GM18861 (cell line): ENCODE measurements around the gene TMEM59L.

ENCODE experiments used
- ATAC-seq: cut with Tn5 transposase; IDR thresholded peaks from one replicate; pipeline ENCODE4 v1.9.1; 2021; ENCODE audit not compliant: unreplicated experiment

TMEM59L gene

DNA sequence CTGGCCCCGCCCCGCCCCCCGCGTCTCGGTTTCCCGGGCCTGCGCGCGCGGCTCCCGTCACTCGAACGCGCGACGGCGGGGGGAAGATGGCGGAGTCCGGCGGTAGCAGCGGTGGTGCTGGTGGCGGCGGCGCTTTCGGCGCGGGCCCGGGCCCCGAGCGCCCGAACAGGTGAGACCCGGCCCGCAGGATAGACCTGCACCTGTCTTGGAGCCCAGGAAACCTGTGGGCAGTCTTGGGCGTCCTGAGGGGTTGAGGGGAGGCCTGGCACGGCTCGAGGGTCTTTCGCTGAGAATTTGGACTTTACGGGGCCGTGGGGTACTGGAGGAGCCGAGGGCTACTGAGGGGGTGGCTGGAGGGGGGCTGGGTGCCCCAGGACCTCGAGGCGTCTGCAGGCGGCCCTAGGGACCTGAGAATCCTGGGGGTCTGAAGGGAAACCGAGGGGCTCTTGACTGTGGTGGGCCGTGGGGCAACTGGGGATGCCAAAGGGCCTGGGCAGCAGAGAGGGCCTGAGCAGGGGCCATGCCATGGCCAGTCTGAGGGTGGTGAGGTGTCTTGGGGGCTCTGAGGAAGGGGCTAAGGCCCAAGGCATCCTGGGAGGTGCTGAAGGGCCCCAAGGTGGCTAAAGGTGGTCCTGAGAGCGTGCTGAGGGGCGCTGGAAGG lies 24.4 kb downstream of the TMEM59L start, which contains the start of gene KLHL26:
TSS of gene KLHL26 (plus strand) at position 60 of the 661 bp plus-strand sequence. CDS start at position 87, 27 bp downstream.
- ATAC-seq = no peak

DNA sequence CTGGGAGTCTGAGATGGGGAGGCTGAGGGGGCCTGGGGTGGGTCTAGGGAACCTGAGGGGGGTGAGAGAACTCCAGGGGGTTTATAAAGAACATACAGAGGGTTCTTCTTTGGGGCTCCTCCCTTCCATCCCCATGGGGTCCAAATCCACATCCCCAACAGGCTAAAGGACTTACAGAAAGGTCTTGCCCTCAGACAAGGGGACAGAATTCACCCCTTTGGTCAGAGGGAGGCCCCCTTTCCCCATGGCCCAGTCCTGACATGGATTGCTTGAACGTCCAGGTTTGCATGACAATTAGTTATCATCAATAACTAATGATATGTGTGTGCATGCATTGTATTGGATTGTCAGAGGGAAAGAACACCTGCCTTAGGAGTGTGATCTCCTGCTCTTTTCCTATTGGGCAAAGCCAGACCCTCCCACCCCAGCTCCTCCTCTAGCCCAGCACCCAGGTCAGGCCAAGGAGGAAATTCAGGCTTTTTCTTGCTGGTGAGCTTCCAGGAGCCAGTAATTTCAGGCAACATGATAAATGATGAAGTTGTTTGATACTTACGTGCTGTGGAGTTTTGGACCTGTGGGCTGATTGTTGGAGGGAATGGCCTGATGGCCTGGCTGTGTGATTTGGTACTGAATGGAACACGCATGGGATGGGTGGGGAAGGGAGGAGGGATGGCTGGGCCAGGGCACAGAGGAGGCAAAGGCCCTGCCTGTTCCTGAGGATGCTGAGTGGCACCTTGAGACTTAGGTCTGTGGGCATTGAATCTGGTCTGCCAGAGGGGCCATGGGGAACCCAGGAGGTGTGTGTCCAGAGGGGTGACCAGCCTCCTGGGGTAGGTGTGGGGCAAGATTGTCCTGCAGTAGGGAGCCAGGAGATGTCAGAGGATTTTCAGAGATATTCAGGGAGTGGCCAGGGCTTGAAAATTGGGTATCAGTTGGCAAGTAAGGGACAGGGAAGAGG lies 25.3 kb downstream of the TMEM59L start:
- no peak for ATAC-seq

DNA sequence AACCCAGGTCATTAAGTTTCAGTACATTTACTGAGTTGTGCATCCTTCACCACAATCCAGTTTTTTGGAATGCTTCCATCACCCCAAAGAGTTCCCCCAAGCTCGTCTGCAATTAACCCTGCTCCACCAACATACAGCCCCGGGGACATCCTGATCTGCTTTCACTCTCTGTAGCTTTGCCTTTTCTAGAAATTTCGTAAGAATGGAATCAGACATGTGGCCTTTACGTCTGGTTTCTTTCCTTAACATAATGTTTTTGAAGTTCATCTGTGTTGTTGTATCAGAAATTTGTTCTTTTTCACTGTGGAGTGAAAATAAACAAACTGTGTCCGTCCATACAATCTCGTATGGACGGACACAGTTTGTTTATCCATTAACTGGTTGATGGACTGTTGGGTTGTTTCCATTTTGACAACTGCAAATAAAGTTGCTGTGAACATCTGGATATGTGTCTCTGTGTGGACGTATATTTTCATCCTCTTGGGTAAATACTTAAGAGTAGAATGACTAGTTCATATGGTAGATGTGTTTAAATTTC lies 27.1 kb downstream of the TMEM59L start:
- no peak for ATAC-seq

DNA sequence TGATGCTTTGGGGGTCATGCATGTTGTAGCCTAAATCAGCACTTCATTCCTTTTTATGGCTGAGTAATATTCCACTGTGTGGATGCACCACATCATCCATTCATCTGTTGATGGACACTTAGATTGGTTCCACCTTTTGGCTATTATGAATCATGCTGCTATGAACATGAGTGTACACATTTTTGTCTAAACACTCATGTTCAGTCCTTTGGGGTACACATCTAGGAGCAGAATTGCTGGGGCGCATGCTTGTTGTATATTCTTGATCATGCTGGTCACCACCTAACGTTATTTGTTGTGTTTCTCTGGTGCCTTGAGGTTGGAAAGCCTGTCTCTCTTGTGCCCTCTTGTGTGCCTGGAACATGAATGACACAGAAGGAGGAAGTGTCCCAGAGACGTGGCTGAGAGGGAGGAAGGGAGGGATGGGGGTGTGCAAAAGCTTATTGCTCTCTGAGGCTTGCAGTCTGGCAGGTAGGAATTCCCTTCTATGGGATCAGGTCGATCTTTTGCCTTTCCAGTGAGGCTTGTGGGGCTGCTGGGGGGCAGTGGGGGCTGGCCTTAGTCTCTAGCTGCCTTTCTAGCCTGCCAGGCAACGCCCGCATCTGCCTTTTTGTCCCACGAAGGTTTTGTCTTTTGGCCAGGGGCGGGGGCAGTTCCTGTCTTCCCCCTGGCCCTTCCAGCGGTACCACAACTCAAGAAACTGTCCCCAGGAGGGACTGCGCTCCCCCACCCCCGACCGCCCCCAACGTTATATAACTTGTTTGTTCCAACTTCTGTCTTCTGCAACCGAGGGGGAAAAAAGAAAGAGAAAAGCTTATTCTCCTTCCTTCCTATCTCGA lies 31.7 kb downstream of the TMEM59L start:
- no peak for ATAC-seq

DNA sequence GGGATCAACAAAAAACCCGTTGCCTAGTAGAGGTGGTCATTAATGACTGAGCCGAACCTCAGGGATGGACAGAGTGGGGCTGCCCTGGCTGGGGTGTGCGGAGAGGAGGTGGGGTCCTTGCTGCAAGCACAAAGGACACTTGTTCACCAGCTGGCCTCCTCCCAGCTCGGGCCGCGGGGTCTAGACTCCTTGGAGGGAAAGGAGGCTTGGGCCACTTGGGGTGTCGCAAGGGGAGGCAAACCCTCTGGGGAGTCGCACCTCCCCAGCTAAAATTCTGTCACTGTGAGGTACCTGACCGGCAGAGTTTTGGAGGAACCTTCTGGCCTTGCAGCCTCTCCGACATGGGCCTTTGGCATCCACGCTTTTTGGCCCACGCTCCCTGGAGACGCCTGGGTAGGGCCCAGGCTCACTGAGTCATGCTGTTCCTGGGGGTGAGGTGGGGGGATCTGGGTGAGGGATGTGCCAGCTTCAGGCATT lies 32.4 kb downstream of the TMEM59L start:
- no peak for ATAC-seq

DNA sequence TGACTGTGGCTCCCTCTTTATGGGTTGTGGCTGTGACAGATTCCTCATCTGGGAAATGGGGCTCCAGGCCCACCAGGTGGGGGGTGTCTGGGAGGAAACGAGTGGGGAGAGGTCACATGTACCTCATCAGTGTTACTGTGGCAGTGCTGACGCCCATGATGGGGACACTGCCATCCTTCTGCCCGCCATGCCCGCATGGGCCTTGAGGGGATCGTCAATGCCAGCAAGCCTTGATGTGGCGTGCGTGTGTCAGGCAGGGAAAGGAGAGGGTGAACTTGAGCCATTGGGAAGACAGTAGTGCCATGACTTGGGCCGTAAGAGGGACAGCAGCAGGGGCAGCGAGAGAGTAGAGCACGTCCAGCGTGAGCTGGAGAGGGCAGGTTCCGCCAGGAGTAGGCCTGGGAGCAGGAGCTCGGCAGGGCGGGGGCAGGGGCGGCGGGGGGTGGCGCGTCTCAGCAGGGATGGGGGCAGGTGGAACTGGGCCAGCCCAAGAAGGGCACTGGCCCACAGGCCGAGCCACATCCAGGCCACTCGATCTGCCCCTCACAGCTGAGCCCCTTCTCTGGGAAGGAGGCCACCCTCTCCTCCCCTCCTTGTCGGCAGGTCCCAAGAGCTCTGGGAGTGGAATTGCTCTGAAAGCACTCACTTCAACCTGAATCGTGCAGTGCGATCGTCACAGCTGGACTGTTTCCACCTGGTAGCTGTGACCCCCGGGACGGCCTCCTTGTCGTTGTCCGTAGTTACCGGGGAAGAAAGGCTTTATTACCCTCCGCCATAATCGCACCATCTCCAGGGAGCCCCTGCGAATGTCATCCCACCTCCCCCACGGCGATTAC lies 34.1 kb downstream of the TMEM59L start:
- no peak for ATAC-seq

DNA sequence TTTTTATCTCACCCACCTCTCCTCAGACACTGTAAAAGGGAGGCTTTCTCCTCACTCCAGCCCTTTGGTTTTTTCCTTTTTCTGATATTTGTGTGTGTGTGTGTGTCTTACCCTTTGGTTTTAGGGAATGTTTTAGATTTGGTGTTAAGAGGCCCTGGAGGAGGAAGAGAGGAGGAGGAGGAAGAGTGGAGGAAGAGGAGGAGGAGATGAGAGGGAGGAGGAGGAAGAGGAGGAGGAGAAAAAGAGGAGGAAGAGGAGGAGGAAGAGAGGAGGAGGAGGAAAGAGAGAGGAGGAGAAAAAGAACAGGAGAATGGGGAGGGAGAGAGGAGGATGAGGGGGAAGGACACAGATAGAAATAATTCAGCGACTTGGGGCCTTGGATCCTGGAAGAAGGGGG lies 34.7 kb downstream of the TMEM59L start:
- ATAC-seq = no peak

DNA sequence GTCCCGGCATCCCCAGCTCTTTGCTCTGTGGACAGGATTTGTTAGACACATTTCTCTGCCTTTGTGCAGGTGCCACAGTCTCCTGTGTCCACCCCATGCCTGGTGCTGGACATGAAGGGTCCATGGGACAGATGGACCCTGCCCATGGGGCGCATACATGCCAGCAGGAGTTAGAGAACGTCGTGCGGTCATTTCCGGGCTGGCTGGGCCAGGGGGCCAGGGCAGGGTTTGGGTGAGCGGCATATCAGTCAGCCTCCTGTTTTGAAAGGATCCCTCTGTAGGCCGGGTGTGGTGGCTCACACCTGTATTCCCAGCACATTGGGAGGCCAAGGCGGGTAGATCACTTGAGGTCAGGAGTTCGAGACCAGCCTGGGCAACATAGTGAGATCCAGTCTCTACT lies 35.1 kb downstream of the TMEM59L start:
- ATAC-seq = no peak

DNA sequence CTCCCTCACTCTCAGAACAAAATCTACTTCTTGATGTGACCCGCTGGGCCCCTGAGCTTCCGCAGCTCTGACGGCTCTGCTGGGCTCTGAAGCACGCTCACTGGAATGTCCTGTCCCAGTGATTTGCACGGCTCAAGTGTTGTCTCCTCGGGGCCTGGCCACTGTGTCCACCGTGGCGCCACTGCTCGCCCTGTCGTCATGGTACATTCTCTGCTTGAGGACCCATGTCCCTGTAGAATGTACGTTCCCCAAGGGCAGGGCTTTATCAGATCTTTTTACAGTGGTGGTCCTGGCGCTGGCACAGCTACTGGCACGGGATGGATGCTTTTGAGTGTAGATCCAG lies 36.3 kb downstream of the TMEM59L start:
- ATAC-seq = no peak

DNA sequence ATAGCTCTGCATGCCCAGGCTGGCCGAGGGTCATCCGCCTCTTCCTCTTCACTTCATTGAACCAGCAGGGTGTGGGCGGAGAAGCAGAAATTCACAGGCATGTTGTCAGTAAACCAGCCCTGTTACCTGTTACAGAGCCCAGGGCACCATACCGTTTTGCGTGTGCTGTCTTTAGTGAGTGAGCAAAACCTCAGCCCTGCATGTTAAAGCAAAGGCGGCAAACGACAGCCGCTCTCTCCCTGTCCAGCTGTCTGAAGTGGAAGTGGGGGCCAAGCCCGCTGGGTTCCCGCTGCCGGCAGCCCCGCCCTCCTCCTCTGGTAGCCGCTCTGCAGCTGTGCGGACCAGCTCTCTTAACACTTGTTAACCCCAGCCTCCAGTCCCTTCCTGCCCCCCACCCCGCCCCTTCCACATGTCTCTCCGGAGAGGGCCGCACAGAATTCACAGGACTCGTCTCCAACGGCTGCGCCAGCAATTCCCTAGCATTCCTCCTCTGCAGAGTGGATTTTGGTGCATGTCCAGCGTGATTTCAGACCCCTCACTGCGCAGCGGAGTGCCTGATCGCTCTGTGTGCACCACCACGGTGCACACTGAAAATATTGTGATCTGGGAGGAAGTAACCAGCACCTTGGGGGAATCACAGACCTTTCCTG lies 36.8 kb downstream of the TMEM59L start:
- ATAC-seq = no peak

DNA sequence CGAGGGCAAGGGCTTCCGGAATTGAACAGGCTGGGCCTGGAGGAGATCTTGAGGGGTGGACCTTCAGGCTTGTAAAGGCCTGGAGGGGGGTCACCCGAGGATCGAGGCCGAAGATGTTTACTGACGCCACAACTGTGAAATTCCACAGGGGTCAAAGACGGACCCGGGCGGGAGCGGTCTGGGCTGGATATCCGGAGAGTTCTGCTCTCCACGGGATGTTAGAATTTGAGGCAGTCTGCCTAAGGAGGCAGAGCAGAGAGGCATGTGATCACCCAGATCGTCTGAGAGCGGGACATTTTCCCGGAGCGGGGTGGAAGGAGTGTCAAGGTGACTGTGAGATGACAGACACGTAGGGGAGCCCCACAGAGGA lies 37.3 kb downstream of the TMEM59L start:
- no peak for ATAC-seq

DNA sequence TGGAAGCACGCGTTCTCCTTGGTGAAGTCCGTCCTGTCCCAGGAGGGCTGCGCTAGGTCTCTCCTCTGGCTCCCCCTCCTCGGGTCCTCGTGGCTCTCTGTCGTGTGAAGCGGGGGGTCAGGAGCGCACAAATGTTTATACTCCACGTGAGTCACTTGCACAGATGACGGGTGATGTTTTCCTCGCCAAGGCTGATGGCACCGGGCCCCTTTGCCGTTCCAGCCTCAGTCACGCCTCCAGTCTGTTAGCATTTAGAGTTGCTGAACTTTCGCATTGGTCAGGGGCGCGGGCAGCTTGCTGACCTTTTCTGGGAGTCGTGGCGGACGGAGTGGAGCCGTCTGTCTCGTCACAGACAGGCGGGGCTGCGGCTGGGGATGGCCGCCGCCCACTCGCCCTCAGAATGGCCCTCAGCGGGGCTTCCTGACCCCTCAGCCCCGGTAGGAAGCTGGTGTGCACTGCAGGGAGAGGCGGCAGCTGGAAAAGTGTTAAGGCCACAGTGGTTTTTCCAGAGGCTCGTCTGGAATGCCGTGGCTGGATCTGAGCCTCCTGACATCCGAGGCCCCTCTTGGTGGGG lies 37.9 kb downstream of the TMEM59L start:
- ATAC-seq = no peak

DNA sequence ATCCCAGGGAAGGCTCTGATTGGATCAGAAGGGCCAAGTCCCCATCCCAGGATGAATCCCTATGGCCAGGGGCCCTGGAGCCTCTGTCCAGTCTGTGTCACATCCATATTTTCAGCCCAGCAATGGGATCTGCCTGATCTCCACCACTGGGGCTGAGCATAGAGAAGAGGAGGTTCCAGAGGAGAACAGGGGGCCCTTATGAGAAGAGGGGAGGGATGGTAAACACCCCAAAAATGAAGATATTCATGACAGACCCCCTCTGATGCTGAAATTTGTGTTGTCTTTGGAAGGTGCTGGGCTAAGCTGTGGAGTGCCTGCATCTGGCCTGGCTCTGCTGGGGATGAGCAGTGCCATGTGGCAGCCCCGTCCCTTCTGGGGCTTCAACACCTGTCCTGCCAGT lies 38.6 kb downstream of the TMEM59L start:
- no peak for ATAC-seq

DNA sequence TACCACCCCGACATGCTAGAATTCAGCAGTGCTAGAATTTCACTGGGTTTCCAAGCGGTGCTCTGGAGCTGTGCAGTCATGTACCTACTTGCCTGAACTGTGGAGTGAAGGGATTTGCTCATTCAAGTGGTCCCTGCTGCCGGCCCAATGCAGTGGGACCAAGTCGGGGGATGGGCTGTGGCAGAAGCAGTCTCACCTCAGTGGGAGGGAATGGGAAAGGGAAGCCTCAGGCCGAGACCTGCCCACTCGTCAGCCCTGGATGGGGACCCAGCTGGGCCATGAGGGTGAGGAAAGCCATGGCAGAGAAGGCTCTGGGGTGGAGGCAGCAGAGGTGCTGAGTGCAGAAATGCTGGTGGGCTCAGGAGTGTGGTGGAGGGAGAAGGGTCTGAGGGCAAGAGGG lies 39.1 kb downstream of the TMEM59L start:
- ATAC-seq = no peak

DNA sequence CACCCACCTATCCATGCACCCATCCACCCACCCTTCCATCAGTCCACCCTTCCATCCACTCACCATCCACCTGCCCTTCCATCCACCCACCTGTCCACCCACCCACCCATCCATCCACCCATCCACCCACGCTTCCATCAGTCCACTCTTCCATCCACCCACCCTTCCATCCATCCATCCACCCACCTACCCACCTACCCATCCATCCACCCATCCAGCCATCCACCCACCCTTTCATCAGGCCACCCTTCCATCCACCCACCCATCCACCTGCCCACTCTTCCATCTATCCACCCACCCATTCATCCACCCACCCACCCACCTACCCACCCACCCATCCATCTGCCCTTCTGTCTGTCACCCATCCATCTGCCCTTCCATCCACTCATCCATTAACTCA lies 41.2 kb downstream of the TMEM59L start:
- ATAC-seq = no peak

DNA sequence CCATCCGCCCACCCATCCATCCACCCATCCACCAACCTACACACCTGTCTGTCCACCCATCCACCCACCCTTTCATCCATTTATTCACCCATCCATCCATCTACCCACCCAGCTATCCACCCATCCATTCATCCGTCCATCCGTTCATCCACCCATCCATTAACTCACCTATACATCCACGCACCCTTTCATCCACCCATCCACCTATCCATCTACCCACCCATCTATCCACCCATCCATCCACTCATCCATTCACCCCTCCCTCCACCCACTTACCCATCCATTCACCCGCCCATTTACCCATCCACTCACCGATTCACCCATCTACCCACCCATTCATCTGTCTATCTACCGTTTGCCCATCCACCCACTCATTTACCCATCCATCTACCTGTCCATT lies 41.8 kb downstream of the TMEM59L start:
- no peak for ATAC-seq

DNA sequence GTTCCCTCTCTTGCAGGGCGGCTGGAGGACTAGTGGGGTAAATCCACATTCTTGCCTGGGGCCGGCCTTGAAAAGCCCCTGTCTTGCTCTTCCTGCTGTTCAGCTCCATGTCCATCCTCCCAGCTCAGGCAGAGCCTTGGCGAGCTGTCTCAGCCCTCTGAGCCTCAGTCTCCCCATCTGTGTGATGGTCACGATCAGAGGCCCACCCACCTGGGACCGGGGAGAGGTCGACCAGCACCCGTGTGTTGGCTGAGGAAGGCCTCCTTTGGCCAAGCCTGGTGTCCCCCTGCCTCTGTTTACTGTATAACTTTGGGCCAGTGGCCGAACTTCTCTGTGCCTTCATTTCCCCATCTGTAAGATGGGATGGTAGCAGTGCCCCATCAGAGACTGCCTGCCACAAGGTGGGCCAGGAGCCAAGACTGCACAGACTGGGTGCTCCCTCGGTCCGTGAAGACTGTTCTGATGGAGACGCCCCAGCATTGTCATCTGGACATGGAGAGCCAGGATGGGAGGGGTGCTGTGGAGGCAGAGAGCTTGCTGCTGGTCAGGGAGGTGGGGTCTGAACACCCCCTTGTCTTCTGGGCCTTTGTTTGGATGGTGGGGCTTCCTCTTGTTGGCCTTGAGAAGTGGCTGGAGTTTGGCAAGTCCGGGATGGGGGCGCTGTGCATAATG lies 42.6 kb downstream of the TMEM59L start:
- ATAC-seq = no peak

DNA sequence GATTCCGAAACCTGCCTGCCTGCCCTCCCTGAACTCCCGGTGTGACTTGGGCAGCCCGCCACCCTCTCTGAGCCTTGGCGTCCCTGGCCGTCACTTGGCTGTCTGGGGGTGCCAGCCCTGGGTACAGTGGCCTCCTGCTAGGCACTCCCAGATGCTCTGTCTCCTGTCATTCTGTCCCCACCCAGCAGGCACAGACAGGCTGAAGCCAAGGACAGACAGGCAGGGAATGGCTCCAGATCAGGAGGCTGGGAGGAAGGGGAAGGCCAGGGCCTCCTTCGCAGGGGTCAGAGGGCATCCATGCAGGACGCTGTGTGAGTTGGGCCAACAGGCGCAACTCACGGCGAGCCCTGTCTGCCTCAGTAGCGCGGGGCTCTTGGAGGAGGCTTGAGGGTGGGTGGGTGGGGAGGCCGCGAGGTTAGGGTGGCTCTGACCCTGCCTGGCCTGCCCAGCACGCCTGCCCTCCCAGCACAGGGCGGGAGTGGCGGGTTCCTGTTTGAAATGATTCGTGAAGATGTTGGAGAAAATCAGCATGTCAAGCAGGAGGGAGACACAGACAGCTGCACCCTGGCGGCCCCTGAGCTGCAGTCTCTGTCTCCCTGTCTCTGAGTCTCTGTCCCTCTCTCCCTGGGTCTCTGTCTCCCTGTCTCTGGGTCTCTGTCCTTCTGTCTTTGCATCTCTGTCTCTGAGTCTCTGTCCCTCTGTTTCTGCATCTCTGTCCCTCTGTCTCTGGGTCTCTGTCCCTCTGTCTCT lies 43.8 kb downstream of the TMEM59L start:
- no peak for ATAC-seq
